Measurements from ENCODE around the gene SLC39A2. TPM values are rescaled to one million over a fixed set of nuclear protein-coding genes. Genes with fewer than 3 reads are reported as not detected.

The SLC39A2 gene
- total RNA-seq, 1 experiment from 2014 or later = not detected

DNA sequence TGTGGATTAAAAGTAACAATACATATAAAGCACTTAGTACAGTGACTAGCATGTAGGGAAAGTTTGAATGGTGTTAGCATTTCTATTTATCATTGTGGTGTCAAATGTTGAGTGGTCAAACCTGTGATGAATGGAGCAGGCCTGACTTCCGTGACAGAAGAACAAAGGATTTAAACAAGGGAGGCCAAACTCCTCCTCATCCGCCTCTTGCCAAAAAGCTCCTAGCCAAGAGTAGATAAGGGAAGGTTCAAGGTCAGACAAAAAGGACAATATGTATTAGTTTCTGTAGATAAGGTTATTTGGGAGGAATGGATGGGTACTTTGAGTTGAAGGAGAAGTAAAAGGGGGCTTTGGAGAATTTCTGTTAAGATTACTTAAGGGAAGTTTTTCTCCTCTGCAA, 49.5 kb downstream of the SLC39A2 start:
- Histone ChIP-seq H3K4me1 (ENCODE audit: control insufficient read depth in 1 of 2, insufficient read depth in 2 of 2, low read length in 2 of 2) (no peaks in the 10 kb centered on the region), H3K9ac (ENCODE audit: low read length) (no peak overlapping the region), H3K27me3 (ENCODE audit: insufficient read depth, low read length) (no peaks in the 10 kb centered on the region), H3K4me3 (replicated peaks in 1 of 2; ENCODE audit: low read depth in 1 of 2, low read length in 2 of 2) (no peak overlapping the region), H3K27ac (ENCODE audit: low read depth, low read length) (no peak overlapping the region), H2AFZ (ENCODE audit: low read depth, low read length, poor library complexity, severe bottlenecking) (no peak overlapping the region), H3K4me2 (ENCODE audit: low read length) (no peak overlapping the region), H3K79me2 (ENCODE audit: insufficient read depth, low read length) (no peaks in the 10 kb centered on the region), H3K36me3 (ENCODE audit: control insufficient read depth in 1 of 2, insufficient read depth in 2 of 2, low read length in 2 of 2) (no peaks in the 10 kb centered on the region), H3K9me3 (ENCODE audit: control insufficient read depth in 1 of 2, insufficient read depth in 1 of 2, low read depth in 1 of 2, low read length in 2 of 2) (no peaks in the 10 kb centered on the region), H3K9me2 (ENCODE audit: insufficient read depth) (no peaks in the 10 kb centered on the region), H4K20me1 (ENCODE audit: insufficient read depth) (no peaks in the 10 kb centered on the region)
- no peak for ATAC-seq
- BruUV-seq (replicated peaks) = no TSS peak
- ChIA-PET RAD21 (ENCODE audit: low non-redundant PET in 1 of 2, low total read pairs in 2 of 2, uncharacterized antibody in 2 of 2, unreplicated experiment in 2 of 2) (no interaction called here), CTCF (interaction anchor here (1.1 to 3.0 kb wide), 3 partner anchors 9 to 191 kb away, joined by 3 to 8 read pairs (median 4); no protein-coding TSS in a partner anchor), POLR2A (no interaction called here)
- intact Hi-C loops (cut with micrococcal nuclease) = no loop called here
- no peak for DNase-seq (ENCODE audit: low read depth, low spot score)
- TF ChIP-seq, protein P1, sequence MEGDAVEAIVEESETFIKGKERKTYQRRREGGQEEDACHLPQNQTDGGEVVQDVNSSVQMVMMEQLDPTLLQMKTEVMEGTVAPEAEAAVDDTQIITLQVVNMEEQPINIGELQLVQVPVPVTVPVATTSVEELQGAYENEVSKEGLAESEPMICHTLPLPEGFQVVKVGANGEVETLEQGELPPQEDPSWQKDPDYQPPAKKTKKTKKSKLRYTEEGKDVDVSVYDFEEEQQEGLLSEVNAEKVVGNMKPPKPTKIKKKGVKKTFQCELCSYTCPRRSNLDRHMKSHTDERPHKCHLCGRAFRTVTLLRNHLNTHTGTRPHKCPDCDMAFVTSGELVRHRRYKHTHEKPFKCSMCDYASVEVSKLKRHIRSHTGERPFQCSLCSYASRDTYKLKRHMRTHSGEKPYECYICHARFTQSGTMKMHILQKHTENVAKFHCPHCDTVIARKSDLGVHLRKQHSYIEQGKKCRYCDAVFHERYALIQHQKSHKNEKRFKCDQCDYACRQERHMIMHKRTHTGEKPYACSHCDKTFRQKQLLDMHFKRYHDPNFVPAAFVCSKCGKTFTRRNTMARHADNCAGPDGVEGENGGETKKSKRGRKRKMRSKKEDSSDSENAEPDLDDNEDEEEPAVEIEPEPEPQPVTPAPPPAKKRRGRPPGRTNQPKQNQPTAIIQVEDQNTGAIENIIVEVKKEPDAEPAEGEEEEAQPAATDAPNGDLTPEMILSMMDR (IDR thresholded peaks at IDR 0.05 in 2 of 3, conservative IDR thresholded peaks at IDR 0.05 in 1 of 3; ENCODE audit: borderline replicate concordance in 1 of 3, insufficient read depth in 1 of 3, low read depth in 2 of 3, low read length in 2 of 3) = no peak
- TF ChIP-seq TCF7L2 (IDR thresholded peaks at IDR 0.05; ENCODE audit: borderline replicate concordance, extremely low read depth, insufficient read depth, insufficient read length) (no peak), RAD21 (IDR thresholded peaks at IDR 0.05; ENCODE audit: low read depth) (no peak), FOSL1 (IDR thresholded peaks at IDR 0.05; ENCODE audit: low read depth) (no peak), EZH2 (IDR thresholded peaks at IDR 0.05) (no peak), CBX3 (IDR thresholded peaks at IDR 0.05; ENCODE audit: low read depth) (no peak), SRF (IDR thresholded peaks at IDR 0.05; ENCODE audit: low read depth) (no peak), SP1 (IDR thresholded peaks at IDR 0.05; ENCODE audit: low read depth) (no peak), SIN3A (IDR thresholded peaks at IDR 0.05; ENCODE audit: low read depth) (no peak), JUND (IDR thresholded peaks at IDR 0.05) (no peak), YY1 (IDR thresholded peaks at IDR 0.05; ENCODE audit: extremely low read depth, insufficient replicate concordance, low read depth, low read length) (no peak), POLR2AphosphoS5 (IDR thresholded peaks at IDR 0.05; ENCODE audit: low read depth, low read length) (no peak), EGR1 (IDR thresholded peaks at IDR 0.05; ENCODE audit: low read depth) (no peak), ZNF274 (IDR thresholded peaks at IDR 0.05; ENCODE audit: low read depth, low read length) (no peak), EZH2phosphoT487 (IDR thresholded peaks at IDR 0.05; ENCODE audit: borderline replicate concordance) (no peak)
- TF ChIP-seq, protein P2, sequence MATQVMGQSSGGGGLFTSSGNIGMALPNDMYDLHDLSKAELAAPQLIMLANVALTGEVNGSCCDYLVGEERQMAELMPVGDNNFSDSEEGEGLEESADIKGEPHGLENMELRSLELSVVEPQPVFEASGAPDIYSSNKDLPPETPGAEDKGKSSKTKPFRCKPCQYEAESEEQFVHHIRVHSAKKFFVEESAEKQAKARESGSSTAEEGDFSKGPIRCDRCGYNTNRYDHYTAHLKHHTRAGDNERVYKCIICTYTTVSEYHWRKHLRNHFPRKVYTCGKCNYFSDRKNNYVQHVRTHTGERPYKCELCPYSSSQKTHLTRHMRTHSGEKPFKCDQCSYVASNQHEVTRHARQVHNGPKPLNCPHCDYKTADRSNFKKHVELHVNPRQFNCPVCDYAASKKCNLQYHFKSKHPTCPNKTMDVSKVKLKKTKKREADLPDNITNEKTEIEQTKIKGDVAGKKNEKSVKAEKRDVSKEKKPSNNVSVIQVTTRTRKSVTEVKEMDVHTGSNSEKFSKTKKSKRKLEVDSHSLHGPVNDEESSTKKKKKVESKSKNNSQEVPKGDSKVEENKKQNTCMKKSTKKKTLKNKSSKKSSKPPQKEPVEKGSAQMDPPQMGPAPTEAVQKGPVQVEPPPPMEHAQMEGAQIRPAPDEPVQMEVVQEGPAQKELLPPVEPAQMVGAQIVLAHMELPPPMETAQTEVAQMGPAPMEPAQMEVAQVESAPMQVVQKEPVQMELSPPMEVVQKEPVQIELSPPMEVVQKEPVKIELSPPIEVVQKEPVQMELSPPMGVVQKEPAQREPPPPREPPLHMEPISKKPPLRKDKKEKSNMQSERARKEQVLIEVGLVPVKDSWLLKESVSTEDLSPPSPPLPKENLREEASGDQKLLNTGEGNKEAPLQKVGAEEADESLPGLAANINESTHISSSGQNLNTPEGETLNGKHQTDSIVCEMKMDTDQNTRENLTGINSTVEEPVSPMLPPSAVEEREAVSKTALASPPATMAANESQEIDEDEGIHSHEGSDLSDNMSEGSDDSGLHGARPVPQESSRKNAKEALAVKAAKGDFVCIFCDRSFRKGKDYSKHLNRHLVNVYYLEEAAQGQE (IDR thresholded peaks at IDR 0.05; ENCODE audit: low read depth) = no peak
- TF ChIP-seq, protein P3, sequence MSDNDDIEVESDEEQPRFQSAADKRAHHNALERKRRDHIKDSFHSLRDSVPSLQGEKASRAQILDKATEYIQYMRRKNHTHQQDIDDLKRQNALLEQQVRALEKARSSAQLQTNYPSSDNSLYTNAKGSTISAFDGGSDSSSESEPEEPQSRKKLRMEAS (IDR thresholded peaks at IDR 0.05) = no peak
